GM19438 (cell line): ENCODE data around the gene ATG2A.
A peak's percentile ranks its signal among the peaks of the same experiment; 100 is the strongest.

Experiments used
- ATAC-seq: cut with Tn5 transposase; IDR thresholded peaks from one replicate; pipeline ENCODE4 v1.9.1; 2021; ENCODE audit warnings: low read depth; ENCODE audit not compliant: unreplicated experiment

Gene ATG2A

DNA sequence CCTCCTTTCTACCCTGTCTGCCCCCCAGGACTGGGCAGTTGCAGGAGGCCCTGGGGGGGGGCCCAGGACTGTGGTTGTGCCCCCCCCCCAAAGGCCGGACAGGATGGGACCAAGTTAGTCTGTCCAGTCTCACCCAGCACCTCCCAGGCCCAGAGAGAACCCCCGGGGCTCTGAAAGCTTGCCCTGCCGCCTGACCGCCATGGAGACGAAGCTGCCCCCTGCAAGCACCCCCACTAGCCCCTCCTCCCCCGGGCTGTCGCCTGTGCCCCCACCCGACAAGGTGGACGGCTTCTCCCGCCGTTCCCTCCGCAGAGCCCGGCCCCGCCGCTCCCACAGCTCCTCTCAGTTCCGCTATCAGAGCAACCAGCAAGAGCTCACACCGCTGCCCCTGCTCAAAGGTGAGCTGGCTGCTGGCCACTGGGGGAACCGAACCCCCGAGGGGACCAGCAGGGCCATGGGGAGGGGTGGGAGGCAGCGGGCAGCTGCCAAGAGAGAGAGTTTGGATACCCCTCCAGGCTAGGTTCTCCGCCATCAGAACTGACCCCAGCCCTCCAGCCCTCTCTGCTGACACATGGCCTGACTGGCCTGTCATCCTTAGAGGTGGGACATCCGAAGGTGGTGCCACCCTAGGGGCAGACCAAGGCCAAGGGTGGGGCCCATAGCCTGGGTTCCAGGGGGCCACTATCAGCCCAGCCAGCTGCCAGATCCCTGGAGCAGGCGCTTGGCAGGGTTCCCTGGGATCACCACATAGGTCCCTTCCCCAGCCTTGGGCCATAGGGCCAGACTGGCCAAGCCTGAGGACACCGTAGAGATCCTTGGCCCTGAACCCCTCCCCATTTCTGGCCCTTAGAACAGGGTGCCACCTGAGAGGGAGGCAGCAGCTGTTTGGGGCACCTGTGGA, 8.8 kb upstream of the ATG2A start:
- no peak for ATAC-seq

DNA sequence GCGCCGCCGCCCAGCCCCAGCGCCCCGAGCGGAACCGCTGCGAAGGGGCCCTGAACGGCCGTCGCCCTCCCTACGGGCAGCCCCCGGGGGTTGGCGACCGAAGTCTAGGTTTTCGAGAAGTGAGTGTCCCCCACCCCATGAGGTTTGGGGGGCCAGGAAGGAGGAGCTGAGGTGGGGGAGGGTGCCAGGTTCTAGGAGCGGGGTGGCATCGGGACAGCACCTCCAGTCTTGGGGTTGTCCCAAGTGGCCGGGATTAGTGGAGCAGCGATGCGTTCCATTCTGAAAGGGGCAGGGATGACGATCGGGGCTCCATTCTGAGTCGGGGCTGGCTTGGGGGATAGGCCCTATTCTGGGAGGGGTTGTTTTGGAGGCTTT, 7.9 kb upstream of the ATG2A start:
- no peak for ATAC-seq

DNA sequence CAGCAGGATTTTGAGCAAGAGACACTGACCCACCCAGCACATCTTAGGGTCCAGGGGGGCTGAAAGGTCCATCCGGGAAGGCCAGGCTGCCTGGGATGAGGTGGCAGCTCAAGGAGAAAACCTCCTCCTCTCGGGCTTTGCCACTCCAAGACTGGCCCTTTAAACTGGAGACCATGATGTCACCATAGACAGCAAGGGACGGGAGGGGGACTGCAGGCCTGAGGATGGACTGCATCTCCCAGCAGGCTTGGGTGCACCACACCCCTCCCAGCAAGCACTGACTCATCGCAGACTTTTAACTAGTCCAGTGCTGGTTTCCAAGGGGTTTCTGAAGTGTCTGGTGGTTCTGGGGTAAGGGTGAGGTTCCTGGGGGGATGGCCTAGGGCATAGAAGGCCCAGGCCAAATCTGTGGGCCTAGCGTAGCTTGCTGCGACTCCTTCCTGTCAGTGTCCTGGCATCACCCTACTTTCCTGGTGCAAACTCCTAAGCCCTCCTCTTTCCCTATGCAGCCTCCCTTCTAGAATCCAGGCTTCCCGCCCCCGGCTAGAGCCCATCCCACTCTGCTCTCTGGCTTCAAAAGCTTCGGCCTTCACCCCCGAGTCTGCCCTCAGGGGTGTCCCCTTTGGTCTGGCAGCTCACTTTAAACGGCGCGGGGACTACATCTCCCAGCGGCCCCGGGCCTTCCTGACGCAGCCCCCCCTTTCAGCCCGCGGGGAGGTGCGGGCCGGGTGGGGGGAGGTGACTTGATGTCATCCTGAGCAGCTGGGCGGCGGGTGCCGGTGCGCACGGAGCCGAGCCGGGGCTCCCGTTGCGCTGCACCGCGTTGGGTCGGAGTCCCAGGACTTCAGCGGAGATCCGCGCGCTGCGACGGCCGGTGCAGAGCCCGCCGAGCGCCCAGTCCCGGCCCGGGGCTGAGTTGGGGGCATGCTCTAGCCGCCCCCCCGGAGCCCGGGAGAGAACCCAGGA, 7.2 kb upstream of the ATG2A start, which contains the start of gene PPP2R5B:
Gene PPP2R5B (plus strand): TSS at position 746 of the 966 bp plus-strand sequence. CDS start 1,046 bp downstream, outside the sequence.
- ATAC-seq: peak; percentile 86

DNA sequence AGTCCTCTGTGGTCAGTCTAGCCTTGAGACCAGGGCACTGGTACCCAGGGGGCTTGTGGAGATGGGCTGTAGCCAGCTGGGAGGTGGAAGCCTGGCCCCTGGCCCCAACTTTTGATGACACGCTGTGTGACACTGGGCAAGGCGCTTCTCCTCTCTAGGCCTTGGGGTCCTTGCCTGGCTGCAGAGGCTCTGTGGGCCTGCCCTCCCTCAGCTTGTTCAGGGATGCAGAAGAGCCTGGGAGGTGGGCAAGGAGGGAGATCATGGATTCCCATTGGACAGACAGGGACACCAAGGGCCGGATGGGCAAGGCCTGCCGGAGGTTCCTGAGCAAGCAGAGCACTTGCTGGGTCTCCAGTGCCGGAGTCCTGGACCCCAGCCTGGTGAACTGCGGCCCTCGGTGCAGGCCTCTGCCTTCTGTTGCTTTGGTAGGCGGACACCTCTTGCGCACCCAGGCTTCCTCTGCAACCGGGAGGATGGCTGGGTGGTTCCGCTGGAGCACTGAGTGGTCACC, 6.2 kb upstream of the ATG2A start:
- no peak for ATAC-seq

DNA sequence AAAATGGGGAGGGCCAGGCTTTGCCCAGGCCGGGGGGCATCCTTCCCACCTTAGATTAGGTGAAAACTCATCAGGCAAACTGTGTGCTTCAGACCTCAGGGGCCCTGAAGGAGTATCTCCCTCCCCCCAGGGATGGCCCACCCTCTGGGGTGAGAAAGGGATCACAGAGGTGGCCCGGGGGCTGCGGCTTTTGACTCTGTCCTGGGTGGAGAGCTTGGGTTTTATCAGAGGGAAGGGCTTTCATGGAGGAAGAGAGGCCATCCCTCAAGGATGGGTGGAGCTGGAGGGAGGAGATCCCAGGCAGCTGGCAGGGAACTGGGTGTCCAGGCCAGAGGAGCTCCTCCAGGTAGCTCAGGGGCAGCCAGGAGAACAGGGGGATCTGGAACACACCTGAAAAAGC, 4.4 kb upstream of the ATG2A start:
- no peak for ATAC-seq

DNA sequence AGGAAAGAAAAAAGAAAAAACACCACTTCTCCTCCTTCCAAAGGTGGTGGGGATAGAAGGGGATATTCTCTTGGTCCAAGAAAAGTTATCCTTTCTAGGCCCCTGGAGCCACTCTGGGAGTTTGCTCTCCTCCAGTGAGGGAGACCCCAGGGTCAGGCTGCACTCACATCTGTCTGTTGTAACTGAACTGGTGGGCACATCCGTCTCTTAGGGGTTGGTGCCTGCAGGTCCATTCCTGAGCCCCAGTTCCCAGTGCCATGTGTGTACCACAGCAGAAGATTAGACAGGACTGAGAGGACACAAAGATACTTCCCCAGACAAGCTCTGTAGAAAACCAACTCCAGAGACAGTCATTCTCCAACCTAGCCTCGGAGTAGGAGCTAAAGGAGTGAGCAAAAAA, 3.1 kb upstream of the ATG2A start:
- ATAC-seq: no peak

DNA sequence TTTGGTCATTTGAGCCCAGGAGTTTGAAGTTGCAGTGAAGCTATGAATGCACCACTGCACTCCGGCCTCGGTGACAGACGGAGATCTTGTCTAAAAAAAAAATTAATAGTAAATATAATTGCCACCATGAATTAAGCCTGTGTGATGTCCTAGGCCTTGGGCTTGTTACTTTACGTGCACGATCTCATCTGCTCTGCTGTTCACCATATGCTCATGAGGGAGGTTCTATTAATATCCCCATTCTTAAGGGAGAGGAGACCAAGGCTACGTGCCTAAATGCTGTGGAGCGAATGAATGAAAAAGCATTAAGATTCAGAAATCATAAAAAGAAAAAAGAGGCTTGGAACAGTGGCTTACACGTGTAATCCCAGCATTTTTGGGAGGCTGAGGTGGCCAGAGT, 2.6 kb upstream of the ATG2A start:
- ATAC-seq: no peak

DNA sequence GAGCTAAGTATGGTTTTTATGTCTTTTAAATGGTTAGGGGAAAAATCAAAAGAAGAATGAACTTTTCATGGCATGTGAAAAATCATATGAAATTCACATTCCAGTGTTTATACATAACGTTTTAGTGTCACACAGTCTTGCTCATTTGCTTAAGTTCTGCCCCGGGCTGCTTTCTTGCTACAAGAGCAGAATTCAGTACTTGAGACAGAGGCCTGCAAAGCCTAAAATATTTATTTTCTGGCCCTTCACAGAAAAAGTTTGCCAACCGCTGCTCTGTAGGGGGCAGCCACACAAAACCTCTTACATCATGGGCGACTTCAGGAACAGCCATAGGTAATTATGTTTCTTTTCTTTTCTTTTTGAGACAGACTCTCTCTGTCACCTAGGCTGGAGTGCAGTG, 1.0 kb upstream of the ATG2A start:
- no peak for ATAC-seq

DNA sequence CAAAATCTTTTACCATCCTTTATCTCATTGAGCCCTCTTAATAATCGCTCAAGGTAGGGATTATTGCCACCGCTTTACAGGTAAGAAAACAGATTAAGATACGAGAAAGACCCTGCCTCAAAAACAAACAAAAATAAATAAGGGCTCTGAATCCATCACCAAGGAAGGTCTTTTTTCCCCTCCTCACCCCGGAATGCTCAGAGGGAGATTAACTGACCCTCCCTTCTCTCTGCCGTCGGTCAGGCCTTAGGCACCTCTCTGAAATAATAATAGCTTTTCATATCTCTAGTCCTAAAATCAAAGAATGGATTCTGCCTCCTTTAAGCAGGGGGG, 620 bp upstream of the ATG2A start:
- ATAC-seq: no peak

DNA sequence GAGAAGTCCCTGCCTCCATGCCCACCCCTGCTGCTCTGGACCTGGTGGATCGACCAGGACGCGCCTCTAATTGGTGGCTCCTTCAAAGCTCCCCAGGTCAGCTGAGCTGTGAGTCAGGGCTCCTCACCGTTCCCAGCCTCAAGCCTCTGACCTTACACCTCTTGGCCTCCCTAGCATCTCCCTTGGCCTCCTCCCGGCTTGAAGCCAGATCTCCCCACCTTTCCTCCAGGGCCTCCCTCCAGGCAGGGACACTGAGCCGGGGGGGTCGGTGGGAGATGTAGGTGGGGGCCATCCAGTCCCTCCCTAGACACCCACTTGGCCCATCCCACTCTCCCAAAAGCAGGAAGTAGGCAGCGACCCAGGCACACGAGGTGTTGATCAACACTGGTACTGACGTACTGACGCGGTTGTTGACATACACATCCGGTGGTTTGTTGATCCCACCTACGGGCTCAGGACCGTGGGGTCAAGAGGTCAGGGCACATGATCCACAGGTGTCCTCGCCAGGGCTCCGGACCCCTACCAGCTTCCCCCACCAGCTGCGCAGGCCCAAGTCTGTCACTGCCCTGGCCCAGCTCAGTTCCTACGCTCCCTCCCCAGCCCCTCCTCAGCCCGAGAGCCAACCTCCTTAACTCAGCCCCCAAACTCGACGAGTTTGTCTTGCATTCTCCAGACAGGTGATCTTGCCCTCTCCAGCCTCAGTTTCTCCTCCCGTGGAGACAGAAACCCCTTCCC, 802 bp downstream of the ATG2A start:
- no peak for ATAC-seq

DNA sequence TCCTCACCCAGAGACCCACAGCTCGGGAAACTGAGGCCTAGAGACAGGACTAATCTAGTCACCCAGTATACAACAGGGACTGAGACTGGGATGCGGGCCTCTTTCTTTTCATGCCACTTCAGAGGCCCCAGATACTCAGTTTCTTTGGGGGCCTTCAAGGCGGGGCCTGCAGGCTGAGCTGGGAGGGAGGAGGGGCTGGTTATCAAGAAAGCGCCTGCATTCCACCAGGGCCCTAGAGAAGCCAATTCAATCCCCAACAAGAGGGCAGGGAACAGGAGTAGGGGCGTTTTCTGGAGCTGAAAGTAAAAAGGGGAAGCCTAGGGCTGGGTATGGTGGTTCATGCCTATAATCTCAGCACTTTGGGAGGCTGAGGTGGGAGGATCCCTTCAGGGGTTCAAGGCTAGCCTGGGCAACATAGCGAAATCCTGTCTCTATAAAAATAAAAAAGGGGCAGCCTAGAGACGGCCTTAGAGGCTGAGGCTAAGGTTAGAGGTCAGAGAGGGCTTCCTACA, 1.6 kb downstream of the ATG2A start:
- ATAC-seq: no peak

DNA sequence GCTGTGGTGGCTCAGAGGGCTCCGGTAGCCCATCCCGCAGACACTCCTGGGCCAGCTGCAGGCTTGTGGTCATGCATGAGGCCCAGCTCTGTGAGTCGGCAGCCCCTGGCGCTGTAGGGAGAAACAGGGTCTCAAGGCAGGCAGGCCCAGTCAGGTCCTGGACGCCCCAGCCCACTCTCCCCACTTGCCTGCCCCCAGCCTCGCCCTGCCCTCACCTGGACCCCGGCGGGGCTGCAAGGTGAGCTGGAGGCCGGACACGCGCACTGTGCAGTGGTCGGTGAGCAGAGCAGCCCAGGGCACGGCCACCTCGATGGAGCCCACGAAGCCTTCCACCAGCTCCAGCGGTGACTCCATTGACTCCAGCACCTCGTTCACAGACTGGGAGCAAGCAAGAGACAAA, 2.9 kb downstream of the ATG2A start:
- no peak for ATAC-seq

DNA sequence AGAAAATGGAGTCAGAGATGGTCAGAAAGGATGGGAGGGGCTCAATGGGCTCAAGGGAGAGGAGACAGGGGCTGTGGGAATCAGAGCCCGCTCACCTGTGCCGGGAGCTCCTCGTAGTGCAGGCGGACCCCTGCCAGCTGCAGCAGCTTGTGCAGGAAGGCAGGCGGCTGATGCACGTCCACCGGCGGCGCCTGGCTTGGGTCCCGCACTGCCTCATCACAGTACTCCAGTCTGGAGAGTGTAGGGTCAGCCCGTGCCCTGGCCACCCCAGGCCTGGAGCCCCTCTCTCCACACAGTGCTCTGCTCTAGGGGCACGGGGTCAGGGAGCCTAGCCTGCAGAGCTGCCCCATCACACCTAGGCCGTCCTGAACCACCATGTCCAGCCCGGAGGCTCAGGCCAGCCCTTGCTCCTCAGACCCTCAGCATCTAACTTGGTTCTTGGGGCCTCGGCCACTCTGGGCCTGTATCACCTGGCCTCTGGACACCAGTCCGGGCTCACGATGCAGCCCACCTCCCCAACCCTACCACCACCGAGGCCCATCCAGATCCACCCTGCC, 3.8 kb downstream of the ATG2A start:
- ATAC-seq: no peak

DNA sequence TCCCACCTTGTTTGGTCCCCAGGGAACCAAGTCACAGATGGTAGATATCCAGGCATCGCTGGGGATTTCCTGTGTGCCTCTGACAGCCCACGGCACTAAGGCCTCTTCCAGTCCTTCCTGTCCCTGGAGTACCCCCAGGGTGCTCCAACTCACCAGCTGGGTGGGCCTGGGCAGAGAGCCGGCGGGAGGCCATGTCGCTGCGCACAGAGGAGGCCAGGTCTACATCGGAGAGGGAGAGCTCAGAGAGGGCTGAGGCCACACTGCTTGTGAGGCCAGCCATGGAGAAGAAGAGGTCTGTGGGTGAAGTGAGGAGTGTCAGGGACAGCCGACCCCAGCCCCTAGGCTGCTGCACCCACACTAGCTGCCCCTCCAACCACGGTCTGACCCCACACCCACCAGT, 5.3 kb downstream of the ATG2A start:
- no peak for ATAC-seq

DNA sequence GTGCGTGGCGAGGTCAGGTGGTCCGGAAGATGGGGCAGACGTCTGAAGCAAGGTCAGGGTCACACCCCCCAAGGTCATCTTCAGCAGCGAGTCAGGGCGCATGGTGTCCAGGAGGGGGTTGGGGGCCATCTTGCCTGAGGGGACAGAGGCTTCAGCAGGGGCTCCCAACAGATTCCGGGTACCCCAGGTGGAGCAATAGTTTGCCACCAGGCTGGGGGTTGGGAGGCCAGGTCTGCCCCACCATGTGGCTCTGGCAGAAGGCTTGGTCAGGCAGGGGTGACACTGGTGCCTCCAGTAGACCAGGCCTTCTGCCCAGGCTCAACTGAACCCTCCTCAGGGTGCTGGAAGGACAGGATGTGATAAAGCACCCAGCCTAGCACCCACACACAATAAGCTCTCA, 5.9 kb downstream of the ATG2A start:
- ATAC-seq: no peak

DNA sequence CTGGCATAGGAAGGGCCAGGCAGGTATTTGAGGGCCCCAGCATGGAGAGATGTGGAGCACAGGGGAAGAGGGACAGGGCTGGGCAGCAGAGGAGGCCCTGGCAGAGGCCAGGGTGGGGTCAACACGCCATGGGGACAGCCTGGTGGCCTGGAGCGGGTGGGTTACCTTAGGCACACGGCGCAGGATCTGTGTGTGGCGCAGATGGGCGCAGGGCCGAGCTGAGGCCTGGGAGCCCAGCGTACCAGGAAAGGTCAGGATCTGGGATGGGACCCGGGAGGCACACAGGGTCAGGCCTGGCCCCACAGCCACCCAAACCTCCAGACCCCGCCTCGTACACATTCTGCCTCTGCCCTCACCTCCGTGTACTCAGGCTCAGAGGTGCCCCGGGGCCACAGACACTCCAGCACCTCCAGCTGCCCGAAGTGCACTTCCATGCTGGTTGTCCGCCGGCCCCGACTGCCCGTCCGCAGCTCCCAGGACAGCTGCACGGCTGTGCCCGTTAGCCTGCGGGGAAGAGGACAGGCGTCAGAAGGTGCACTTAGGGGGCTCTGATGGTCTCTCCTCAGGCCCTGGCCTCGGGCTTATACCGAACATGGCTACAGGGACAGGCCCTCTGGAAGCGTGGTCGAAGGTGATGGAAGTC, 6.4 kb downstream of the ATG2A start:
- no peak for ATAC-seq

DNA sequence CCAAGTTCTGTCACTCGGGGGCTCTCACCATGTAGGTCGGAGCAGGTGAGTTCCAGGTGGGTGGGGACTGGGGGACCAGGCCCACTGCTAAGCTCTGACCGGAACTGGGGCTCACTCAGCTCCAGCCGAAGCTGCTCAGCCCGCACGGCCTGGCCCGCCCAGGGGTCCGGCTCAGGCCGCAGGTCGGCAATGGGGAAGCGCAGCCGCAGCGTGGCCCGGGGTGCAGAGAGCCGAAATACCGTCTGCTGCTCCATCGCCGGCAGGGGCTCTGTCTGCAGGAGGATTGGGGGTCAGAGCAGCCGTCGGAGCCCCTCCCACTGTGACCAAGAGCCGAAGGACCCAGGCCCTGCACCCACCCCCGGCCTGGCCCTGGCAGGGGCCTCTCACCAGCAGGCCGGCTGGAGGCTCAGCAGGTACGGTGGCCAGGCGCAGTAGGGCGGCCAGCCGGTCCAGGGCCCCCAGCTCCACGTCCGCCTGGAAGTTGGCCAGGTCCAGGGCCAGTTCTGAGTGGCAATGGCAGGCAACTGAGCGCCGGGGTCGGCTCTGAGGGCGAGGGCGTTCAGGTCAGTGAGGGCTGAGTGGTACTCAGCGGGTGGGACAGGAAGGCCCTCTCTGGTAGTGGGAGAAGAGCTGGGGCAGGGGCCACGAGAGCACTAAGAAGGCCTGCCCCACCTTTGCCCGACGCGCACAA, 7.2 kb downstream of the ATG2A start:
- no peak for ATAC-seq

DNA sequence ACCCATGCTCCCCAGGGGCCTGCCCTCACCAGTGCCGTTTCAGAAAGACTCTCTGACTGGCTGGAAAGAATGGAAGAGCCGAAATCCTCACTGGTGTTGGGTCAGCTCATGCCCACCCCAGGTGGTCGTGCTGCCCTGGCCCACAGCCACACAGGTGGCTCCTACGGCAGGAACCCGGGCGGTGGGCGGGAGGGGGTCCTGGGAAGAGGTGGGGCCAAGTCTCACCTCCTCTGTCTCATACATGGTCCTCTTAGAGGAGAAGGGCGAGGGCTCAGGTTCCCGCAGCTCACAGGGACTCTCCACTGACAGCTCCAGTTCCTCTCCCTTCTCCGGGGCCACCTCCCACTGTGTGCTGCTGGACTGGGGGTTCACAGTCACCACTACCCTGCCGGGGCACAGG, 8.2 kb downstream of the ATG2A start:
- no peak for ATAC-seq

DNA sequence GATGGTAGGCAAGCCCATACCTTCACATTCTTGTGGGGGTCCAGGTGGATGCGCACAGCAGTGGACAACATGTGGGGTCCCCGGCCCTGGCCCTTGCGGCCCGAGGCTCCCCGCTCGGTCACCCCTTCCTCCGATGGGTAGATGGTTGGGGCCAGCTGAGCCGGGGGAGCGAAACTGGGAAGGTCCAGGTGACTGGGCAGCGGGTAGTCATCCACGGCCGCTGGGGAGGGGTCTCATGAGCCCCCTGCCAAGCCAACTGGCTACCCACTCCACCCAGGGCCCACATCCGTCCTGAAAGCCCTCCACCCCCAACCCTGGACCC, 10.7 kb downstream of the ATG2A start:
- ATAC-seq: no peak
